CD1c-positive myeloid dendritic cell (primary cell): ENCODE data around the gene PMIS2.

Source experiments
- DNase-seq: peaks from one replicate; pipeline ENCODE4 v3.0.0-alpha.2; 2016; ENCODE audit errors: extremely low spot score

The PMIS2 gene

GRCh38 chr19:35585848-35586247 is at the start of gene PMIS2:
Gene PMIS2 (plus strand): TSS chr19:35586173. CDS start chr19:35586260, 87 bp downstream.
- peak; percentile 9 for DNase-seq

GRCh38 chr19:35539314-35539713 is 46.7 kb upstream of the PMIS2 start:
- DNase-seq: no peak

GRCh38 chr19:35539850-35540249 is 46.1 kb upstream of the PMIS2 start:
- no peak for DNase-seq

GRCh38 chr19:35540356-35540927 is 45.5 kb upstream of the PMIS2 start:
- no peak for DNase-seq

GRCh38 chr19:35542209-35542608 is 43.8 kb upstream of the PMIS2 start:
- no peak for DNase-seq

GRCh38 chr19:35543280-35544109 is 42.5 kb upstream of the PMIS2 start:
- DNase-seq: no peak

GRCh38 chr19:35544110-35544802 is 41.7 kb upstream of the PMIS2 start:
- no peak for DNase-seq

GRCh38 chr19:35545001-35545854 is 40.7 kb upstream of the PMIS2 start, which contains the start of gene TMEM147:
Gene TMEM147 (plus strand): TSS chr19:35545626. CDS start chr19:35545740, 114 bp downstream.
- DNase-seq: peak; percentile 90

GRCh38 chr19:35545855-35546381 is 40.1 kb upstream of the PMIS2 start:
- peak; percentile 12 for DNase-seq

GRCh38 chr19:35546532-35546931 is 39.4 kb upstream of the PMIS2 start:
- DNase-seq: no peak

GRCh38 chr19:35549174-35549788 is 36.7 kb upstream of the PMIS2 start:
- DNase-seq: peak; percentile 75

GRCh38 chr19:35549879-35550523 is 36.0 kb upstream of the PMIS2 start:
- no peak for DNase-seq

- DNase-seq: no peak
Measured at GRCh38 chr19:35551091-35551810, 34.7 kb upstream of the PMIS2 start.

- no peak for DNase-seq
Measured at GRCh38 chr19:35552534-35553384, 33.2 kb upstream of the PMIS2 start.

GRCh38 chr19:35553385-35554000 is 32.5 kb upstream of the PMIS2 start:
- no peak for DNase-seq

- DNase-seq: no peak
Measured at GRCh38 chr19:35554076-35554475, 31.9 kb upstream of the PMIS2 start.

- DNase-seq: no peak
Measured at GRCh38 chr19:35555301-35556005, 30.5 kb upstream of the PMIS2 start.
